Stomach (tissue), 9 donors: ENCODE results near the gene NELFB. TPM values are rescaled to one million over a fixed set of nuclear protein-coding genes. Genes with fewer than 3 reads are reported as not detected.

Experiments
- DNase-seq, 2 donors: peaks; one replicate each; pipeline versions ENCODE4 v3.0.0 to v3.0.0-alpha.2; 2013 to 2019
- H3K27ac ChIP-seq, 5 donors: fragments of 200-600 bp in 4 of 5; sonication (generic) in 4 of 5; one replicate each; pipeline ENCODE4 v1.5.1; 2013 to 2019; ENCODE audit warnings: mild to moderate bottlenecking in 1 of 5, moderate library complexity in 1 of 5
- H3K27me3 ChIP-seq, 3 donors: fragments of 200-600 bp; sonication (generic); one replicate each; pipeline ENCODE4 v1.5.1; 2017 to 2019; ENCODE audit warnings: mixed run types in 1 of 3
- H3K36me3 ChIP-seq, 4 donors: fragments of 200-600 bp; sonication (generic); 1 replicate in 3 of 4; 2 replicates in 1 of 4; pipeline ENCODE4 v1.5.1; 2016 to 2019
- H3K4me1 ChIP-seq, 4 donors: fragments of 200-600 bp; sonication (generic); one replicate each; pipeline ENCODE4 v1.5.1; 2016 to 2019
- H3K4me3 ChIP-seq, 4 donors: fragments of 200-600 bp; sonication (generic) in 3 of 4; one replicate each; pipeline ENCODE4 v1.5.1; 2016 to 2019; ENCODE audit warnings: mild to moderate bottlenecking in 1 of 4
- H3K9me3 ChIP-seq, 4 donors: fragments of 200-600 bp; sonication (generic); one replicate each; pipeline ENCODE4 v1.5.1; 2016 to 2019
- EP300 ChIP-seq: sonication (generic); formaldehyde crosslinking; IDR thresholded peaks from one replicate; pipeline ENCODE4 v1.6.1; 2017; ENCODE audit warnings: antibody characterized with exemption
- POLR2A ChIP-seq, 4 donors: fragments of 450-650 bp; IDR thresholded peaks; one replicate each; pipeline ENCODE4 v1.6.1; 2016; ENCODE audit warnings: antibody characterized with exemption in 4 of 4, control low read depth in 2 of 4, mild to moderate bottlenecking in 1 of 4, moderate library complexity in 1 of 4
- POLR2AphosphoS5 ChIP-seq, 3 donors: sonication (generic); formaldehyde crosslinking; IDR thresholded peaks; one replicate each; pipeline ENCODE4 v1.6.1; 2016; ENCODE audit warnings: antibody characterized with exemption in 3 of 3
- WGBS, 5 donors: extraction: QIAGEN DNeasy Blood & Tissue Kit in 3 of 5; methylation state at CpG; one replicate each; pipeline versions ENCODE4 v1.1.5 to v1.1.7; 2013 to 2018; 5-methylcytosine and 5-hydroxymethylcytosine counted together
- intact Hi-C: fragments of 100-400 bp; cut with DNase I; formaldehyde crosslinking; loops from one replicate; pipeline ENCODE4 v1.15.1; 2023; ENCODE audit warnings: low total_unique reads
- polyA plus RNA-seq, 3 donors: library from polyadenylated mRNA; stranded (reverse); fragments of 200-250 nt; gene quantifications; one replicate each; pipeline ENCODE4 v1.2.3, GENCODE V29; 2013
- total RNA-seq, 5 donors: library from RNA; depleted of rRNA; stranded (reverse); fragments of >200 nt; gene quantifications; one replicate each; pipeline versions ENCODE4 v1.1.0 to v1.2.3, GENCODE V29; 2014 to 2016
- TF ChIP-seq, protein P1 (sequence below), 7 experiments: fragments of 450-650 bp in 4 of 7; fragments of 200-600 bp in 3 of 7; sonication (generic) in 3 of 7; IDR thresholded peaks; one replicate each; pipeline ENCODE4 v1.5.1; 2016 to 2019; ENCODE audit warnings: antibody characterized with exemption in 7 of 7, control low read depth in 2 of 7, mild to moderate bottlenecking in 1 of 7
- donor health status: healthy with polysubstance abuse.
- donor health status: Bipolar disorder and iron deficiency.
- donor health status: healthy.

Gene NELFB
- total and polyA plus RNA-seq, 8 donors = 11.2 to 134 (median 36.1) TPM

GRCh38 chr9:137250329-137251193 is 4.6 kb upstream of the NELFB start:
- Histone ChIP-seq H3K4me3 (no peak overlapping the region), H3K4me1 (peaks cover 9 to 24% (median 22%) of the 10 kb centered on the region in 4 donors), H3K27me3 (no peaks in the 10 kb centered on the region), H3K27ac (no peak overlapping the region), H3K9me3 (no peaks in the 10 kb centered on the region), H3K36me3 (no peaks in the 10 kb centered on the region)
- TF ChIP-seq POLR2A (IDR thresholded peaks at IDR 0.05) (no peak), POLR2AphosphoS5 (IDR thresholded peaks at IDR 0.05) (no peak), EP300 (no peak)
- TF ChIP-seq, protein P1, sequence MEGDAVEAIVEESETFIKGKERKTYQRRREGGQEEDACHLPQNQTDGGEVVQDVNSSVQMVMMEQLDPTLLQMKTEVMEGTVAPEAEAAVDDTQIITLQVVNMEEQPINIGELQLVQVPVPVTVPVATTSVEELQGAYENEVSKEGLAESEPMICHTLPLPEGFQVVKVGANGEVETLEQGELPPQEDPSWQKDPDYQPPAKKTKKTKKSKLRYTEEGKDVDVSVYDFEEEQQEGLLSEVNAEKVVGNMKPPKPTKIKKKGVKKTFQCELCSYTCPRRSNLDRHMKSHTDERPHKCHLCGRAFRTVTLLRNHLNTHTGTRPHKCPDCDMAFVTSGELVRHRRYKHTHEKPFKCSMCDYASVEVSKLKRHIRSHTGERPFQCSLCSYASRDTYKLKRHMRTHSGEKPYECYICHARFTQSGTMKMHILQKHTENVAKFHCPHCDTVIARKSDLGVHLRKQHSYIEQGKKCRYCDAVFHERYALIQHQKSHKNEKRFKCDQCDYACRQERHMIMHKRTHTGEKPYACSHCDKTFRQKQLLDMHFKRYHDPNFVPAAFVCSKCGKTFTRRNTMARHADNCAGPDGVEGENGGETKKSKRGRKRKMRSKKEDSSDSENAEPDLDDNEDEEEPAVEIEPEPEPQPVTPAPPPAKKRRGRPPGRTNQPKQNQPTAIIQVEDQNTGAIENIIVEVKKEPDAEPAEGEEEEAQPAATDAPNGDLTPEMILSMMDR (IDR thresholded peaks at IDR 0.05) = no peak
- DNase-seq = no peak
- WGBS, 5 donors = 46 to 60% (median 55%) methylated on average over 12 to 17 of the region's 18 CpGs
- intact Hi-C loops = no loop called here

DNA sequence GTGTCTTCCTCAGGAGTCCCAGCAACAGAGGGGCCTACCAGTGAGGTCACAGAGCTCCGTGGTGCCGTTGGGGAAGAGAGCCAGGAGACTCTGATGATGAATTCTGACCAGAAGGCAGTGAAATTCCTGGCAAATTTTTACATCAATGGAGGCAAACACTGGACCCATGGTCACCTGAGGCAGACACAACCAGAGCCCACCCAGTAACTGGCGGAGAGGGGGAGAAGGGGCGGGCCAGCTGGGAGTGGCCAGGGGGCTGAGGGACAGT is 4.0 kb upstream of the NELFB start, which contains the start of gene STPG3:
STPG3 (plus strand) TSS at position 93 of the 268 bp plus-strand sequence; CDS start at position 94, 1 bp downstream.
- no peak for DNase-seq
- Histone ChIP-seq H3K27me3 (no peaks in the 10 kb centered on the region), H3K4me1 (peaks cover 13 to 29% (median 27%) of the 10 kb centered on the region in 4 donors), H3K9me3 (no peaks in the 10 kb centered on the region), H3K4me3 (no peak within 1 kb of the TSS), H3K27ac (no peak within 1 kb of the TSS), H3K36me3 (no peaks in the 10 kb centered on the region)
- 56 to 77% (median 66%) methylated on average over 4 of the region's 4 CpGs for WGBS, 5 donors
- no peak for TF ChIP-seq POLR2A (IDR thresholded peaks at IDR 0.05)
- no peak for TF ChIP-seq EP300
- TF ChIP-seq, protein P1 (IDR thresholded peaks at IDR 0.05) = no peak
- TF ChIP-seq POLR2AphosphoS5 (IDR thresholded peaks at IDR 0.05) = no peak
- intact Hi-C loops = no loop called here

- no peak for DNase-seq
- Histone ChIP-seq H3K4me1 (peaks cover 19 to 35% (median 33%) of the 10 kb centered on the region in 4 donors), H3K36me3 (peaks cover 0 to 5% (median 3%) of the 10 kb centered on the region in 4 donors), H3K9me3 (no peaks in the 10 kb centered on the region), H3K4me3 (no peak overlapping the region), H3K27me3 (no peaks in the 10 kb centered on the region), H3K27ac (no peak overlapping the region)
- 85 to 95% (median 87%) methylated on average over 8 to 22 of the region's 22 CpGs for WGBS, 5 donors
- intact Hi-C loops = no loop called here
- TF ChIP-seq POLR2AphosphoS5 (IDR thresholded peaks at IDR 0.05) (no peak), EP300 (no peak), POLR2A (IDR thresholded peaks at IDR 0.05) (no peak)
- TF ChIP-seq, protein P1 (IDR thresholded peaks at IDR 0.05) = no peak
Measured at GRCh38 chr9:137251490-137252268, 3.4 kb upstream of the NELFB start.
